Endodermal cell (in vitro differentiated cells): ENCODE measurements around the gene RASAL1. TPM values are rescaled to one million over a fixed set of nuclear protein-coding genes. Genes with fewer than 3 reads are reported as not detected.

Experiments
- DNase-seq: peaks from one replicate; pipeline ENCODE4 v3.0.0-alpha.2; 2017
- H3K27ac ChIP-seq: 2 replicates; pipeline ENCODE4 v1.5.1; 2013; ENCODE audit warnings: mild to moderate bottlenecking, low read depth, low read length, moderate library complexity
- H3K27me3 ChIP-seq: 2 replicates; pipeline ENCODE4 v1.6.1; 2013; ENCODE audit warnings: mild to moderate bottlenecking, low read length, moderate library complexity; ENCODE audit not compliant: insufficient read depth, control insufficient read depth, poor library complexity, severe bottlenecking
- H3K36me3 ChIP-seq: 2 replicates; pipeline ENCODE4 v1.7.0; 2013; ENCODE audit warnings: mild to moderate bottlenecking, low read length, moderate library complexity; ENCODE audit not compliant: control insufficient read depth, insufficient read depth
- H3K4me1 ChIP-seq: one replicate; pipeline ENCODE4 v1.7.0; 2013; ENCODE audit warnings: low read length; ENCODE audit not compliant: control insufficient read depth, insufficient read depth
- H3K4me3 ChIP-seq: 2 replicates; pipeline ENCODE4 v1.5.1; 2013; ENCODE audit warnings: mild to moderate bottlenecking, low read length, moderate library complexity
- H3K9ac ChIP-seq: 2 replicates; pipeline ENCODE4 v1.6.1; 2013; ENCODE audit warnings: mild to moderate bottlenecking, low read length, moderate library complexity; ENCODE audit not compliant: poor library complexity, severe bottlenecking; ENCODE audit errors: extremely low read depth
- H3K9me3 ChIP-seq: 2 replicates; pipeline ENCODE4 v1.6.1; 2013; ENCODE audit warnings: mild to moderate bottlenecking, low read length, moderate library complexity; ENCODE audit not compliant: control insufficient read depth
- H3K27ac Mint-ChIP-seq: 2 replicates; pipeline ENCODE4 v1.8.0; 2020; ENCODE audit warnings: mixed read lengths
- H3K27me3 Mint-ChIP-seq: 2 replicates; pipeline ENCODE4 v1.8.0; 2021; ENCODE audit warnings: mild to moderate bottlenecking, mixed read lengths; ENCODE audit not compliant: insufficient read depth
- H3K36me3 Mint-ChIP-seq: 2 replicates; pipeline ENCODE4 v1.8.0; 2020; ENCODE audit warnings: low read depth, mixed read lengths
- H3K4me1 Mint-ChIP-seq: 2 replicates; pipeline ENCODE4 v1.8.0; 2020; ENCODE audit warnings: mixed read lengths
- H3K4me3 Mint-ChIP-seq: 2 replicates; pipeline ENCODE4 v1.8.0; 2020; ENCODE audit warnings: mild to moderate bottlenecking, moderate library complexity, mixed read lengths
- H3K9me3 Mint-ChIP-seq: 2 replicates; pipeline ENCODE4 v1.8.0; 2020; ENCODE audit warnings: mild to moderate bottlenecking, mixed read lengths
- WGBS, 2 experiments: methylation state at CpG; one replicate each; pipeline versions ENCODE4 v1.1.5 to v1.1.7; 2013; ENCODE audit warnings: missing lambda C conversion rate in 2 of 2, mixed read lengths in 1 of 2; ENCODE audit not compliant: insufficient coverage in 1 of 2, insufficient read length in 1 of 2; 5-methylcytosine and 5-hydroxymethylcytosine counted together
- total RNA-seq, 2 donors: library from RNA; stranded (reverse); fragmentation: NEBNext Ultra II Directional in 1 of 2; extraction: Animal tissue kit (Norgen Biotek cat#: 25700) in 1 of 2; gene quantifications; 2 replicates in 1 of 2; 3 replicates in 1 of 2; pipeline ENCODE4 v1.2.1, GENCODE V29; 2021
- TF ChIP-seq, protein P1 (sequence below): fragments of 200-600 bp; sonication (generic); conservative IDR thresholded peaks from 2 replicates; pipeline ENCODE4 v1.5.0; 2021; ENCODE audit warnings: antibody characterized with exemption, mild to moderate bottlenecking

Gene RASAL1
- total RNA-seq, 2 donors from 2014 or later: 0.77 to 1.4 TPM

- no peak overlapping the region for H3K27ac ChIP-seq
- H3K27ac Mint-ChIP-seq: no peak overlapping the region
- peaks cover 13% of the 10 kb centered on the region for H3K4me1 Mint-ChIP-seq
- H3K9ac ChIP-seq: no peak overlapping the region
- H3K4me1 ChIP-seq: peaks cover 7% of the 10 kb centered on the region
- TF ChIP-seq, protein P1, sequence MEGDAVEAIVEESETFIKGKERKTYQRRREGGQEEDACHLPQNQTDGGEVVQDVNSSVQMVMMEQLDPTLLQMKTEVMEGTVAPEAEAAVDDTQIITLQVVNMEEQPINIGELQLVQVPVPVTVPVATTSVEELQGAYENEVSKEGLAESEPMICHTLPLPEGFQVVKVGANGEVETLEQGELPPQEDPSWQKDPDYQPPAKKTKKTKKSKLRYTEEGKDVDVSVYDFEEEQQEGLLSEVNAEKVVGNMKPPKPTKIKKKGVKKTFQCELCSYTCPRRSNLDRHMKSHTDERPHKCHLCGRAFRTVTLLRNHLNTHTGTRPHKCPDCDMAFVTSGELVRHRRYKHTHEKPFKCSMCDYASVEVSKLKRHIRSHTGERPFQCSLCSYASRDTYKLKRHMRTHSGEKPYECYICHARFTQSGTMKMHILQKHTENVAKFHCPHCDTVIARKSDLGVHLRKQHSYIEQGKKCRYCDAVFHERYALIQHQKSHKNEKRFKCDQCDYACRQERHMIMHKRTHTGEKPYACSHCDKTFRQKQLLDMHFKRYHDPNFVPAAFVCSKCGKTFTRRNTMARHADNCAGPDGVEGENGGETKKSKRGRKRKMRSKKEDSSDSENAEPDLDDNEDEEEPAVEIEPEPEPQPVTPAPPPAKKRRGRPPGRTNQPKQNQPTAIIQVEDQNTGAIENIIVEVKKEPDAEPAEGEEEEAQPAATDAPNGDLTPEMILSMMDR: no peak
- peaks cover 7% of the 10 kb centered on the region for H3K27me3 ChIP-seq
- H3K36me3 Mint-ChIP-seq: no peaks in the 10 kb centered on the region
- no peaks in the 10 kb centered on the region for H3K9me3 ChIP-seq
- H3K4me3 ChIP-seq: no peak overlapping the region
- H3K4me3 Mint-ChIP-seq: no peak overlapping the region
- WGBS, 2 experiments: 93 to 100% methylated on average over 1 to 5 of the region's 5 CpGs
- peaks cover 9% of the 10 kb centered on the region for H3K27me3 Mint-ChIP-seq
- H3K36me3 ChIP-seq: no peaks in the 10 kb centered on the region
- no peak for DNase-seq
- no peaks in the 10 kb centered on the region for H3K9me3 Mint-ChIP-seq
Measured at GRCh38 chr12:113109360-113109759, 26.2 kb downstream of the RASAL1 start.

GRCh38 chr12:113108308-113108707 lies 27.3 kb downstream of the RASAL1 start:
- Histone ChIP-seq H3K4me3 (no peak overlapping the region), H3K9me3 (no peaks in the 10 kb centered on the region), H3K36me3 (no peaks in the 10 kb centered on the region), H3K27ac (no peak overlapping the region), H3K9ac (no peak overlapping the region), H3K27me3 (peaks cover 7% of the 10 kb centered on the region), H3K4me1 (peaks cover 7% of the 10 kb centered on the region)
- 92 to 100% methylated on average over 2 to 4 of the region's 4 CpGs for WGBS, 2 experiments
- DNase-seq: no peak
- Mint-ChIP-seq H3K36me3 (no peaks in the 10 kb centered on the region), H3K9me3 (no peaks in the 10 kb centered on the region), H3K4me3 (no peak overlapping the region), H3K27me3 (peaks cover 14% of the 10 kb centered on the region), H3K27ac (no peak overlapping the region), H3K4me1 (peaks cover 13% of the 10 kb centered on the region)
- TF ChIP-seq, protein P1: no peak

DNA sequence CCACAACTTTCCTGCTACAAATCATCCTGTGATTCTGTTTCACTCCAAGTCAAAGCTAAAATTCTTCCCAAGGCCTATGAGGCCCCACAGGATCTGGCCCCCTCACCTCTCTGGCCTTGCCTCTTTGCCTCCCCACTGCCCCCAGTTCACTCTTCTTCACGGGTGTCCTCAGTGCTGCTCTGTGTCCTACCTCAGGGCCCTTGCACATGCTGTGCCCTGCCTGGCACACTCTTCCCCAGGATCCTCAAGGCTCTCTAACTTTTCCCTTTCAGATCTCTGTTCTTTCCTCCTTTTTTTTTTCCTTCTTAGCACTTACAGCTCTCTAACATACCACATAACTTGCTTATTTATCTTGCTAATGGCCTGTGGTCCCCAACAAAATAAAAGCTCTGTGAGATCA lies 29.2 kb downstream of the RASAL1 start:
- H3K27me3 Mint-ChIP-seq: peaks cover 14% of the 10 kb centered on the region
- Histone ChIP-seq H3K4me1 (peaks cover 7% of the 10 kb centered on the region), H3K27me3 (peaks cover 7% of the 10 kb centered on the region), H3K9ac (no peak overlapping the region), H3K9me3 (no peaks in the 10 kb centered on the region), H3K36me3 (no peaks in the 10 kb centered on the region), H3K27ac (no peak overlapping the region), H3K4me3 (no peak overlapping the region)
- H3K4me3 Mint-ChIP-seq: no peak overlapping the region
- no peak for DNase-seq
- TF ChIP-seq, protein P1: no peak
- H3K36me3 Mint-ChIP-seq: no peaks in the 10 kb centered on the region
- H3K9me3 Mint-ChIP-seq: no peaks in the 10 kb centered on the region
- H3K27ac Mint-ChIP-seq: no peak overlapping the region
- H3K4me1 Mint-ChIP-seq: peaks cover 11% of the 10 kb centered on the region
- 84 to 100% methylated on average over 1 of the region's 1 CpG for WGBS, 2 experiments
